ENCODE measurements around the gene DCBLD2. TPM values are rescaled to one million over a fixed set of nuclear protein-coding genes. Genes with fewer than 3 reads are reported as not detected.

Gene DCBLD2
- total RNA-seq, 1 experiment from 2014 or later, result 91.7 TPM

GRCh38 chr3:98812851-98813374 is 88.6 kb downstream of the DCBLD2 start:
- peak; percentile 68 for DNase-seq (ENCODE audit: low read depth, low spot score)

GRCh38 chr3:98811048-98811447 is 90.4 kb downstream of the DCBLD2 start:
- in situ Hi-C loops (cut with HindIII; ENCODE audit: low pct_unique_long_range_greater_than_20kb, low sequenced_read_pairs), result no loop called here
- DNase-seq (ENCODE audit: low read depth, low spot score), result no peak

More at GRCh38 chr3:98812851-98813374, 88.6 kb downstream of the DCBLD2 start:
- in situ Hi-C loops (cut with HindIII; ENCODE audit: low pct_unique_long_range_greater_than_20kb, low sequenced_read_pairs), result no loop called here

GRCh38 chr3:98809557-98809956 is 91.9 kb downstream of the DCBLD2 start:
- in situ Hi-C loops (cut with HindIII; ENCODE audit: low pct_unique_long_range_greater_than_20kb, low sequenced_read_pairs), result no loop called here
- no peak for DNase-seq (ENCODE audit: low read depth, low spot score)

GRCh38 chr3:98808071-98808470 is 93.4 kb downstream of the DCBLD2 start:
- in situ Hi-C loops (cut with HindIII; ENCODE audit: low pct_unique_long_range_greater_than_20kb, low sequenced_read_pairs), result no loop called here
- DNase-seq (ENCODE audit: low read depth, low spot score), result no peak

- in situ Hi-C loops (cut with HindIII; ENCODE audit: low pct_unique_long_range_greater_than_20kb, low sequenced_read_pairs), result no loop called here
- DNase-seq (ENCODE audit: low read depth, low spot score), result no peak
These were observed 93.9 kb downstream of the DCBLD2 start for GRCh38 chr3:98807561-98807960.

GRCh38 chr3:98807011-98807410 is 94.5 kb downstream of the DCBLD2 start:
- in situ Hi-C loops (cut with HindIII; ENCODE audit: low pct_unique_long_range_greater_than_20kb, low sequenced_read_pairs), result no loop called here
- no peak for DNase-seq (ENCODE audit: low read depth, low spot score)

GRCh38 chr3:98806521-98806920 is 95.0 kb downstream of the DCBLD2 start:
- DNase-seq (ENCODE audit: low read depth, low spot score), result no peak
- in situ Hi-C loops (cut with HindIII; ENCODE audit: low pct_unique_long_range_greater_than_20kb, low sequenced_read_pairs), result no loop called here

- no peak for DNase-seq (ENCODE audit: low read depth, low spot score)
- in situ Hi-C loops (cut with HindIII; ENCODE audit: low pct_unique_long_range_greater_than_20kb, low sequenced_read_pairs), result no loop called here
These were observed 95.9 kb downstream of the DCBLD2 start for GRCh38 chr3:98805571-98805970.

GRCh38 chr3:98801043-98801747 is 100.3 kb downstream of the DCBLD2 start:
- in situ Hi-C loops (cut with HindIII; ENCODE audit: low pct_unique_long_range_greater_than_20kb, low sequenced_read_pairs), result no loop called here
- peak; percentile 74 for DNase-seq (ENCODE audit: low read depth, low spot score)

- in situ Hi-C loops (cut with HindIII; ENCODE audit: low pct_unique_long_range_greater_than_20kb, low sequenced_read_pairs), result no loop called here
- no peak for DNase-seq (ENCODE audit: low read depth, low spot score)
These were observed 101.1 kb downstream of the DCBLD2 start for GRCh38 chr3:98800401-98800800.

GRCh38 chr3:98799479-98799878 is 102.0 kb downstream of the DCBLD2 start:
- in situ Hi-C loops (cut with HindIII; ENCODE audit: low pct_unique_long_range_greater_than_20kb, low sequenced_read_pairs), result loop anchor here (25.0 kb wide), 1 partner anchor 187 kb away; no protein-coding TSS in a partner anchor

GRCh38 chr3:98798820-98799219 is 102.7 kb downstream of the DCBLD2 start:
- in situ Hi-C loops (cut with HindIII; ENCODE audit: low pct_unique_long_range_greater_than_20kb, low sequenced_read_pairs), result loop anchor here (25.0 kb wide), 1 partner anchor 187 kb away; no protein-coding TSS in a partner anchor

More at GRCh38 chr3:98799479-98799878, 102.0 kb downstream of the DCBLD2 start:
- DNase-seq (ENCODE audit: low read depth, low spot score), result no peak

GRCh38 chr3:98797905-98798304 is 103.6 kb downstream of the DCBLD2 start:
- in situ Hi-C loops (cut with HindIII; ENCODE audit: low pct_unique_long_range_greater_than_20kb, low sequenced_read_pairs), result loop anchor here (25.0 kb wide), 1 partner anchor 186 kb away; no protein-coding TSS in a partner anchor
- no peak for DNase-seq (ENCODE audit: low read depth, low spot score)

More at GRCh38 chr3:98798820-98799219, 102.7 kb downstream of the DCBLD2 start:
- DNase-seq (ENCODE audit: low read depth, low spot score), result no peak

GRCh38 chr3:98796334-98796733 is 105.2 kb downstream of the DCBLD2 start:
- in situ Hi-C loops (cut with HindIII; ENCODE audit: low pct_unique_long_range_greater_than_20kb, low sequenced_read_pairs), result loop anchor here (25.0 kb wide), 1 partner anchor 184 kb away; no protein-coding TSS in a partner anchor
- DNase-seq (ENCODE audit: low read depth, low spot score), result no peak

- in situ Hi-C loops (cut with HindIII; ENCODE audit: low pct_unique_long_range_greater_than_20kb, low sequenced_read_pairs), result loop anchor here (25.0 kb wide), 1 partner anchor 182 kb away; no protein-coding TSS in a partner anchor
- DNase-seq (ENCODE audit: low read depth, low spot score), result no peak
These were observed 107.5 kb downstream of the DCBLD2 start for GRCh38 chr3:98793971-98794370.

- in situ Hi-C loops (cut with HindIII; ENCODE audit: low pct_unique_long_range_greater_than_20kb, low sequenced_read_pairs), result loop anchor here (25.0 kb wide), 1 partner anchor 179 kb away; no protein-coding TSS in a partner anchor
- no peak for DNase-seq (ENCODE audit: low read depth, low spot score)
These were observed 109.9 kb downstream of the DCBLD2 start for GRCh38 chr3:98791341-98792325.

- in situ Hi-C loops (cut with HindIII; ENCODE audit: low pct_unique_long_range_greater_than_20kb, low sequenced_read_pairs), result loop anchor here (25.0 kb wide), 1 partner anchor 176 kb away; no protein-coding TSS in a partner anchor
- no peak for DNase-seq (ENCODE audit: low read depth, low spot score)
These were observed 112.8 kb downstream of the DCBLD2 start for GRCh38 chr3:98788651-98789050.

- in situ Hi-C loops (cut with HindIII; ENCODE audit: low pct_unique_long_range_greater_than_20kb, low sequenced_read_pairs), result loop anchor here (25.0 kb wide), 1 partner anchor 175 kb away; no protein-coding TSS in a partner anchor
- DNase-seq (ENCODE audit: low read depth, low spot score), result peak; percentile 87
These were observed 114.3 kb downstream of the DCBLD2 start for GRCh38 chr3:98787181-98787580.

Measured in SK-MEL-5 (cell line).